GM19372 (cell line): Measurements from ENCODE around the gene STH.

Experiments used
- ATAC-seq: cut with Tn5 transposase; IDR thresholded peaks from one replicate; pipeline ENCODE4 v1.9.1; 2021; ENCODE audit warnings: mild to moderate bottlenecking, low read depth, moderate library complexity; ENCODE audit not compliant: unreplicated experiment

STH gene

DNA sequence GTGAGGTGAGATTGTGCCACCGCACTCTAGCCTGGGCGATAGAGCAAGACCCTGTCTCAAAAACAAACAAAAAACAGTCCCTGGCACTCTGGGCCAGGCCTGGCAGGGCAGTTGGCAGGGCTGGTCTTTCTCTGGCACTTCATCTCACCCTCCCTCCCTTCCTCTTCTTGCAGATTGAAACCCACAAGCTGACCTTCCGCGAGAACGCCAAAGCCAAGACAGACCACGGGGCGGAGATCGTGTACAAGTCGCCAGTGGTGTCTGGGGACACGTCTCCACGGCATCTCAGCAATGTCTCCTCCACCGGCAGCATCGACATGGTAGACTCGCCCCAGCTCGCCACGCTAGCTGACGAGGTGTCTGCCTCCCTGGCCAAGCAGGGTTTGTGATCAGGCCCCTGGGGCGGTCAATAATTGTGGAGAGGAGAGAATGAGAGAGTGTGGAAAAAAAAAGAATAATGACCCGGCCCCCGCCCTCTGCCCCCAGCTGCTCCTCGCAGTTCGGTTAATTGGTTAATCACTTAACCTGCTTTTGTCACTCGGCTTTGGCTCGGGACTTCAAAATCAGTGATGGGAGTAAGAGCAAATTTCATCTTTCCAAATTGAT lies 24.8 kb downstream of the STH start:
- ATAC-seq = no peak

DNA sequence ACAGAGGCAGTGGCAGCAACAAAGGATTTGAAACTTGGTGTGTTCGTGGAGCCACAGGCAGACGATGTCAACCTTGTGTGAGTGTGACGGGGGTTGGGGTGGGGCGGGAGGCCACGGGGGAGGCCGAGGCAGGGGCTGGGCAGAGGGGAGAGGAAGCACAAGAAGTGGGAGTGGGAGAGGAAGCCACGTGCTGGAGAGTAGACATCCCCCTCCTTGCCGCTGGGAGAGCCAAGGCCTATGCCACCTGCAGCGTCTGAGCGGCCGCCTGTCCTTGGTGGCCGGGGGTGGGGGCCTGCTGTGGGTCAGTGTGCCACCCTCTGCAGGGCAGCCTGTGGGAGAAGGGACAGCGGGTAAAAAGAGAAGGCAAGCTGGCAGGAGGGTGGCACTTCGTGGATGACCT lies 25.5 kb downstream of the STH start:
- ATAC-seq = no peak

DNA sequence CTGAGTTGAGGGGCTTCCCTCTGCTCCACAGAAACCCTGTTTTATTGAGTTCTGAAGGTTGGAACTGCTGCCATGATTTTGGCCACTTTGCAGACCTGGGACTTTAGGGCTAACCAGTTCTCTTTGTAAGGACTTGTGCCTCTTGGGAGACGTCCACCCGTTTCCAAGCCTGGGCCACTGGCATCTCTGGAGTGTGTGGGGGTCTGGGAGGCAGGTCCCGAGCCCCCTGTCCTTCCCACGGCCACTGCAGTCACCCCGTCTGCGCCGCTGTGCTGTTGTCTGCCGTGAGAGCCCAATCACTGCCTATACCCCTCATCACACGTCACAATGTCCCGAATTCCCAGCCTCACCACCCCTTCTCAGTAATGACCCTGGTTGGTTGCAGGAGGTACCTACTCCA lies 26.0 kb downstream of the STH start:
- ATAC-seq = no peak

DNA sequence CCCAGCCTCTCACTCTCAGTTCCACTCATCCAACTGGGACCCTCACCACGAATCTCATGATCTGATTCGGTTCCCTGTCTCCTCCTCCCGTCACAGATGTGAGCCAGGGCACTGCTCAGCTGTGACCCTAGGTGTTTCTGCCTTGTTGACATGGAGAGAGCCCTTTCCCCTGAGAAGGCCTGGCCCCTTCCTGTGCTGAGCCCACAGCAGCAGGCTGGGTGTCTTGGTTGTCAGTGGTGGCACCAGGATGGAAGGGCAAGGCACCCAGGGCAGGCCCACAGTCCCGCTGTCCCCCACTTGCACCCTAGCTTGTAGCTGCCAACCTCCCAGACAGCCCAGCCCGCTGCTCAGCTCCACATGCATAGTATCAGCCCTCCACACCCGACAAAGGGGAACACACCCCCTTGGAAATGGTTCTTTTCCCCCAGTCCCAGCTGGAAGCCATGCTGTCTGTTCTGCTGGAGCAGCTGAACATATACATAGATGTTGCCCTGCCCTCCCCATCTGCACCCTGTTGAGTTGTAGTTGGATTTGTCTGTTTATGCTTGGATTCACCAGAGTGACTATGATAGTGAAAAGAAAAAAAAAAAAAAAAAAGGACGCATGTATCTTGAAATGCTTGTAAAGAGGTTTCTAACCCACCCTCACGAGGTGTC lies 26.6 kb downstream of the STH start:
- ATAC-seq = no peak

DNA sequence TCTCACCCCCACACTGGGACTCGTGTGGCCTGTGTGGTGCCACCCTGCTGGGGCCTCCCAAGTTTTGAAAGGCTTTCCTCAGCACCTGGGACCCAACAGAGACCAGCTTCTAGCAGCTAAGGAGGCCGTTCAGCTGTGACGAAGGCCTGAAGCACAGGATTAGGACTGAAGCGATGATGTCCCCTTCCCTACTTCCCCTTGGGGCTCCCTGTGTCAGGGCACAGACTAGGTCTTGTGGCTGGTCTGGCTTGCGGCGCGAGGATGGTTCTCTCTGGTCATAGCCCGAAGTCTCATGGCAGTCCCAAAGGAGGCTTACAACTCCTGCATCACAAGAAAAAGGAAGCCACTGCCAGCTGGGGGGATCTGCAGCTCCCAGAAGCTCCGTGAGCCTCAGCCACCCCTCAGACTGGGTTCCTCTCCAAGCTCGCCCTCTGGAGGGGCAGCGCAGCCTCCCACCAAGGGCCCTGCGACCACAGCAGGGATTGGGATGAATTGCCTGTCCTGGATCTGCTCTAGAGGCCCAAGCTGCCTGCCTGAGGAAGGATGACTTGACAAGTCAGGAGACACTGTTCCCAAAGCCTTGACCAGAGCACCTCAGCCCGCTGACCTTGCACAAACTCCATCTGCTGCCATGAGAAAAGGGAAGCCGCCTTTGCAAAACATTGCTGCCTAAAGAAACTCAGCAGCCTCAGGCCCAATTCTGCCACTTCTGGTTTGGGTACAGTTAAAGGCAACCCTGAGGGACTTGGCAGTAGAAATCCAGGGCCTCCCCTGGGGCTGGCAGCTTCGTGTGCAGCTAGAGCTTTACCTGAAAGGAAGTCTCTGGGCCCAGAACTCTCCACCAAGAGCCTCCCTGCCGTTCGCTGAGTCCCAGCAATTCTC lies 27.4 kb downstream of the STH start:
- no peak for ATAC-seq

DNA sequence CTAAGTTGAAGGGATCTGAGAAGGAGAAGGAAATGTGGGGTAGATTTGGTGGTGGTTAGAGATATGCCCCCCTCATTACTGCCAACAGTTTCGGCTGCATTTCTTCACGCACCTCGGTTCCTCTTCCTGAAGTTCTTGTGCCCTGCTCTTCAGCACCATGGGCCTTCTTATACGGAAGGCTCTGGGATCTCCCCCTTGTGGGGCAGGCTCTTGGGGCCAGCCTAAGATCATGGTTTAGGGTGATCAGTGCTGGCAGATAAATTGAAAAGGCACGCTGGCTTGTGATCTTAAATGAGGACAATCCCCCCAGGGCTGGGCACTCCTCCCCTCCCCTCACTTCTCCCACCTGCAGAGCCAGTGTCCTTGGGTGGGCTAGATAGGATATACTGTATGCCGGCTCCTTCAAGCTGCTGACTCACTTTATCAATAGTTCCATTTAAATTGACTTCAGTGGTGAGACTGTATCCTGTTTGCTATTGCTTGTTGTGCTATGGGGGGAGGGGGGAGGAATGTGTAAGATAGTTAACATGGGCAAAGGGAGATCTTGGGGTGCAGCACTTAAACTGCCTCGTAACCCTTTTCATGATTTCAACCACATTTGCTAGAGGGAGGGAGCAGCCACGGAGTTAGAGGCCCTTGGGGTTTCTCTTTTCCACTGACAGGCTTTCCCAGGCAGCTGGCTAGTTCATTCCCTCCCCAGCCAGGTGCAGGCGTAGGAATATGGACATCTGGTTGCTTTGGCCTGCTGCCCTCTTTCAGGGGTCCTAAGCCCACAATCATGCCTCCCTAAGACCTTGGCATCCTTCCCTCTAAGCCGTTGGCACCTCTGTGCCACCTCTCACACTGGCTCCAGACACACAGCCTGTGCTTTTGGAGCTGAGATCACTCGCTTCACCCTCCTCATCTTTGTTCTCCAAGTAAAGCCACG lies 28.3 kb downstream of the STH start:
- no peak for ATAC-seq

DNA sequence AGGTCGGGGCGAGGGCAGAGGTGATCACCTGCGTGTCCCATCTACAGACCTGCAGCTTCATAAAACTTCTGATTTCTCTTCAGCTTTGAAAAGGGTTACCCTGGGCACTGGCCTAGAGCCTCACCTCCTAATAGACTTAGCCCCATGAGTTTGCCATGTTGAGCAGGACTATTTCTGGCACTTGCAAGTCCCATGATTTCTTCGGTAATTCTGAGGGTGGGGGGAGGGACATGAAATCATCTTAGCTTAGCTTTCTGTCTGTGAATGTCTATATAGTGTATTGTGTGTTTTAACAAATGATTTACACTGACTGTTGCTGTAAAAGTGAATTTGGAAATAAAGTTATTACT lies 28.9 kb downstream of the STH start:
- ATAC-seq = no peak

DNA sequence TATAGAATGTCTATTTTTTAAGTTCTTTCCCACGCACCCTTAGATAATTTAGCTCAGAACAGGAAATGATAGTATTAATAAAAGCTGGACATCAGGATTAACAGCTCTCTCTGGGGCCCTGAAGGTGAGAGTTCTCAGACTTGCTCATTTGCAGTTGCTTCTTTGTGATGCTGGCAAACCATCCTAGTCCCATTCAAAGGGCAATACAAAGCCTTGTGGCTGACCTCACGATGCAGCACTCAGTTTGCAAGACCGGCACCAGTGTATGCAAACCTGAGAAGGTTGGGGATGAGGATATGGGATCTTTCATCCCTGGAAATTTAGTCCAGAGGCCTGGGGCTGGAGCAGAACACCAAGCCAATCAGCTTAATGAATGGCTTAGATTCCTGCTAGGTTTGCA lies 29.3 kb downstream of the STH start:
- no peak for ATAC-seq

DNA sequence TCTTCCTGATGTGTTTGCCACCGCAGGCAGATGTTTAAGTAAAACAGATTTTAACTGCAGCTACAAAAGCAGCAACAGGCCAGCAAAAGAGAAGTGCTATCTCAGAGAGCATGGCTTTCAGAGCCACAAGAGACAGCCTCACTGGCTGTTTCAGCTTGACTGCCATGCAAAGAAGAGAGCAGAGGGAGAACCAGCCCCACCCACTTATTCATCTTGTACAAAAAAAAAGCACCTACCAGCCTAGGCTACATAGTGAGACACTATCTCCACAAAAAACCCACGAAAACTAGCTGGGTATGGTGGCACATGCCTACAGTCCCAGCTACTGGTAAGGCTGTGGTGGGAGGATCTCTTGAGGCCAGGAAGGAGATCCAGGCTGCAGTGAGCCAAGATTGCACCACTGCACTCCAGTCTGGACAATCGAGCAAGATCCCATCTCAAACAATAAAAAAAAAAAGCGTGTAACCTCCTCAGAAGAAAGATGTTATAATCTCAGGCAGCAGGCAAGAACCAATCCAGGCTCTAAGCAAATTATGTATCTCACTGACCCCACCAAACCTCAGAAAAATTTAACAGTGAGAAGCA lies 30.0 kb downstream of the STH start:
- ATAC-seq = no peak

DNA sequence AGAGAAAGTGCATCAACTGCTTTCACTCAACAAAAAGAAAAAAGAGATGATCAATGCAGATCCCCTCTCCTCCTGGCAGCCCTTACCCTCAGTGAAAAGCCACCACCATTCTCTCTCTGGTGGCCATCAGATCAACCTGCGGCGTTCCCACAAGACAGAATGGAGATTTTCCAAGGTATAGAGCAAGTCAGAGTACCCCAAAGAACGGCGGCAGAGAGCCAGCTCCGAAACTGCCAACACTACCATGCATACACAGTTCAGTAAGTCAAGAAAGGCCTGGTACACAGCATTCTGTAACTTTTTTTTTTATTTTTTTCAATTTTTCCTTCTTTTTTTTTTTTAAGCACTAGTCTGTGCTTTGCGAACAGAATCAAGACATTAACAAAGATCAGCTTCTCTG lies 30.6 kb downstream of the STH start:
- ATAC-seq = no peak

DNA sequence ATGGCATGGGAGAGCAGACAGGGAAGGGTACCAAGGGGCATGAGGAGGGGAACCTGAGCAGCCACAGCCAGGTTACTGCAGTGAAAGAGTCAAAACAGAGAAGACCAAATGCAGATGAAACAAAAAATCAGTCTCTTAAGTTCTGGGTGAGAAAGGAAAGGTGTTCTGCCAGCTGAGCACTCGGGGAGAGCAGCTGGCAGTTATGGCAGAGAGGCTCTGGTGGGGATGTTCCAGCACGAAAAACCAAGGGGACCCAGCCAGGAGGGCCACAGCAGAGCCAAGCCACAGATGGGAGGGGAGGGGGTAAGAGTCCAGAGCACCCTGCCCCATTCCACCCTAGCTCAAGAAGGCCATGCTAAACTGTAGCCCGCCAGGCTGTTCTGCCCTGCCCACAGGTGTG lies 31.7 kb downstream of the STH start:
- ATAC-seq = no peak

DNA sequence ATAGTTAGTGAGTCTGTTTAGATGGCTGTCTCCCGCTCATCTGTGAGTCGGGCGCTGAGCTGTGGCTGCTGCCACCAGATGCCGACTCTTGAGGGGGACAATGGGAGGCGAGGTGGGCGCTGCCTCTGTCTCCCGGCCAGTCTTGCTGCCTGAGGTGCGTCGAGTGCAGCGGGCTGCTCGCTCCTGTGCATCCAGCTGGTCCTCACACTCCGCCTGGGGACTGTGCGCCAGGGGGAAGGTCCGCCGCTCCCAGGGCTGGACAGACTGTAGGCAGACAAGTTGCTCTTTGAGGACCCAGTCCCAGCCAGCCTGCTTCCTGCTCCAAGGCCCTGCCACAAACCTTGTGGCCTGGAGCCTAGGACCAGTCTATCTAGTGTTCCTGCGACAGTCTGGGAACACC lies 32.4 kb downstream of the STH start:
- ATAC-seq = no peak

DNA sequence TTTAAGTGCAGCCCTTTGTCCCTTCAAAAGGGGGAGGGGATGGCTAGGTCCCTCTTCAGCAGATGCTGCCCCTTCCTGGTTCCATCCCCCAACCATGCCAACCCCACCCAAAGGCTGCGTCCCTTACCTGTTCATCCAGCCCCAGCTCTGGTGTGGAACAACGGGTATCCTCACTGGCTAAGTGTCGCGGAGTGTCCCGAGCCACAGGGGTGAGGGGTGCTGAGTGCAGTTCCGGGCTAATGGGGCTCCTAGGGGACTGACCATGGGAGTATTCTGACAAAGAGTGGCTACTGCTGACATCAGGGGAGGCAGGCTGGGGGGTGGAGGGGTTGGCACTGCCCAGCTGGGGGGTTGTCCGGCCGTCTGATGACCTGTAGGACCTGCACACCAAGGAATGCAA lies 32.9 kb downstream of the STH start:
- ATAC-seq = no peak

DNA sequence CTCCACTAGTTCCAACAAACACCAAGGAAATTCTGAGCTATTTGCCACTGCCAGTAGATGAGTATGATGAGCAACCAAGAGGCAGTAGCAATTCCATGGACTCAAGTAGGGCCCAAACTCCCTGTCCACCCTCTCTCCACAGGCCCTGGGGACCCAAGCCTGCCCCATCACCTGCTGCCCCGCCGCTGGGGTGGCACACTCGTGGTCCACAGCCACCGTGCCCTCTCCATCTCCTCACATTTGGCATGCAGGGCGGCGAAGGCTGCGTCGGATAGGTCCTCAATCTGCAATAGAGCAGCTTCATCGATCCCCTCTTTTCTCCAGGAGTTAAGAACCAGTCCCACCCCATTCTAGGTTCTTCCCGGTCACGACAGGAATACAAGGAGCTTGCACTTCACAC lies 33.9 kb downstream of the STH start:
- ATAC-seq = no peak

DNA sequence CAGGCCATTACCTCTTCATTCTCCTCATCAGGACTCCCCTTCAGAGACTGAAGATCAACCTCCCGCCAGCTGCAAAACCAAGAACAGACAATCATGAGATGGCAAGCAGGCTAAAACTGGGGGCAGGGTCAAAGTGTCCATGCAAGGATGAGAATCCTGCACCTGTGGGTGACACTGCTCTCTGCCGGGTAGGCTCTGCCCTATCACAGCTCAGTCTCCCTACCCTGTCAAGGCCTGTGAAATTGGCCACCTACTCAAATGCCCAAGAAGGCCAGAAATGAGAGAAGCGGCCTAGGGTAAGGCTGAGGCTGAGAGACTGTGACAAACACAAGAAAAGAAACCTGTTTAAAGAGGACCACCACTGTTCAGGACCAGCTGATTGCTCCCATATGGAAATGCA lies 34.3 kb downstream of the STH start:
- ATAC-seq = no peak

DNA sequence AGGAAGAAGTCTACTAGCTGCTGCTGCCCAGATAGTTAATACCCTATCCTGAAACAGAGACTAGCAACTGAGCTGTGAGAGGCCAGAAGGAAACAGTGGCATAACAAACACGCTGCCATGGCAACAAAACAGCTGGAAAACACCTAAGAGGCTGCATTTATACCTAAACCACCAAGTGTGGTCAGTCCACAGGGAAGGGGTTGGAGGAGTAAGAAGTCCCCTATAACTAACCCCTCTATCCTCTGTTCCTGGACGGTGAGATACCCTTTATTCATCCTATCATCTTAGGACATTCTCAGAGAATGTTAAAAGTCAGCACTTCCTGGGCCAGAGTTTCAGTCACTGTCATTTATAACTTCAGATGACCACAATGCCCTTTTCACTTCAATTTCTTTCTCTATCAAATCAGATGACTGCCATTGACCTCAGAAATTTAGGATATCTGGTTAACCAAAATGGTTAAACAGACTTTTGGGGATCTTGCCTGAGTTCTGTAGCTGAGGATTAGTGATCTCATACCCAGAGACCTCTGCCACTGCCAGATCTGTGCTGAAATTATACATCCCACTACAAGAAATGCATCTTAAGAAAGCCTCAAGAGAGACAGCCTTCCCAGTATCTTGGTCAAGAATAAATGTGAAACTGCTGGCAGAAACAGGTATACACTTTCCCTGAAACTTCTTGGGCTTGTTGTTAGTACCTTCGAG lies 36.2 kb downstream of the STH start:
- ATAC-seq = no peak

DNA sequence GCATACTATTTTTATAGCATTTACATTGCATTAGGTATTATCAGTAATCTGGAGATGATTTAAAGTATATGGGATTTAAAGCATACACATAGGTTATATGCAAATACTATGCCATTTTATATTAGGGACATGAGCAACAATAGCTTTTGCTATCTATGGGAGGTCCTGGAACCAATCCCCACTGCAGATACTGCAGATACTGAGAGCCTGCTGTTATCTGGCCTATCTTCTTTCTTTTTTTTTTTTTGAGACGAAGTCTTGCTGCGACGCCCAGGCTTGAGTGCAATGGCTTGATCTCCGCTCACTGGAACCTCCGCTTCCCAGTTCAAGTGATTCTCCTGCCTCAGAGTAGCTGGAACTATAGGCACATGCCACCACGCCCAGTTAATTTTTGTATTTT lies 37.4 kb downstream of the STH start:
- ATAC-seq = no peak

DNA sequence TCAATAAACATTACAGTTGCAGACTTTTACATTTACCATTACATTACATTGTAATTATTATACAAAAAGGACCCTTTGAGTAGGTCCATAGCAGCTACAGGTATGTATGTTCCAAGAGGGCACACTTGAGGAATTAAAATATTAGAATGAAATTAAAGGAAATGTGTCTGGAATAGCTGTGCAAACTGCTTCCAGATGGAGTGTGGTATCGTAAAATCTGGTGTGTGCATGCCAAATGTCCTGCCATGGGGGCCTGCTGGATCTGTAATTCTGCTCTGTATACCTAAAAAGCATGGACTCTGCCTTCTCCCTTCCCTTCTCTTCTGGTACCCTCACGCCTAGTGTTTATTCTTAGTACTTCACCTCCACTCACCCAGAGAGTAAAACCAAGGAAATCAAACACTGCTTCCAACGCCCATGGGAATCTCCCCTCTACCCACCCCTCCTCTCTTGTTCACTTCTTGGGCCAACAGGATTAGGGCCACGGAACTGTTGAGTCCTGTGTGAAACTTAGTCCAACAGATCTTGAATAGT lies 38.7 kb downstream of the STH start:
- ATAC-seq = no peak

DNA sequence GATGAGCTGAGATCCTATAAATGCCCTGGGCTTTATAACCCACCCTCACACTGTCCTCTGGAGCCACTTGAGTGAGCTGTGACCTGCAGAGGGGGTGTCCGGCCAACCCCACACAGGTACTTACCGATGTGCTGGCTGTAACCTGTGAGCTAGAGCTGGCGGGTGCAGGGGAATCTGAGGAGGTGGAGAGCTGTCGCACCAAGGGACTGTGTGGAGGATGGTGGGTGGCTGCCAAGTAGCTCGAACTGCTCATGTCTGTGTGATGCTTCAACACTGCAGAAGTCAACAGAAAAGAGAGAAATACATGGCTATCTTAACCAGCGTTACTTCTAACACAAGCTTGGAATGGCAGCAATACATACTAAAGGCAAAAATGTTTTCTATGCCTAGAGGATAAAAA lies 39.4 kb downstream of the STH start:
- no peak for ATAC-seq

DNA sequence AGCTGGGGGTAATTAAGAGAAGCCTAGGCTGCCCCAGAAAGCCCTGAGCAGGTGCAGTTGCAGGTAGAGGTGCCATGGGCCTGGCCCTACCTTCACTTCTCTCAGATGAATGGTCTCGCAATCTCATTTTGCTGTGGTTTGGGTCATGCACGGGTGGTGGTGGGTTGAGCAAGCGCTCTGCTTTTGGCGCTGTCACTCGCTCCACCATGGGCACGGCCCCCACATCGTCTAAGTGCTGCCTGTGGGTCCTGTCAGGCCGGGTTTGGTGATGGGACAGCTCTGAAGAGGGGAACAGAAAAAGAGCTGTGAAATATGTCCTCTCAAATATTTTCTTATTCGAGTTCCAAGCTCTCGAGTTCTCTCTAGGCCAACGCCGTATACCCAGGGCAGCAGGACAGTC lies 39.9 kb downstream of the STH start:
- ATAC-seq = no peak
